ENCODE data around the gene PRR12.

DNA sequence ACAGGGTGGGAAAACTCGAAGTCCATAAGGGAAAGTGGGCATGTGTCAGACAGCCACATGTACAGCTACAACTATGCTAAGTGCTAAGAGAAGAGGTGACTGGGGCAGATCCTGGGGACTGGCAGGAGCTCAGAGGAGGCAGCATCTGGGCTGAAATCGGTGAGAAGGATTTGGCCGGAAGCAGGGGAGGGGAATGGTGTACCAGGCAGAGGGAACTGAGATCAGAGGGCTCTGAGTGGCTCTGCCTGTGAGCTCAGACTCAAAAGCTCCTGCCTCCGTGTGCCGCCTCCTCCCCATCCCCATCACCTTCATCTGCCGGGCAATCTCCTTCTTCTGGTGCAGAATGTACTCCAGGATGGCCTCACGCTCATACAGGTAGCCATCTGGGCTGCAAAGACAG lies 32.4 kb upstream of the PRR12 start:
- TF ChIP-seq, protein P1, sequence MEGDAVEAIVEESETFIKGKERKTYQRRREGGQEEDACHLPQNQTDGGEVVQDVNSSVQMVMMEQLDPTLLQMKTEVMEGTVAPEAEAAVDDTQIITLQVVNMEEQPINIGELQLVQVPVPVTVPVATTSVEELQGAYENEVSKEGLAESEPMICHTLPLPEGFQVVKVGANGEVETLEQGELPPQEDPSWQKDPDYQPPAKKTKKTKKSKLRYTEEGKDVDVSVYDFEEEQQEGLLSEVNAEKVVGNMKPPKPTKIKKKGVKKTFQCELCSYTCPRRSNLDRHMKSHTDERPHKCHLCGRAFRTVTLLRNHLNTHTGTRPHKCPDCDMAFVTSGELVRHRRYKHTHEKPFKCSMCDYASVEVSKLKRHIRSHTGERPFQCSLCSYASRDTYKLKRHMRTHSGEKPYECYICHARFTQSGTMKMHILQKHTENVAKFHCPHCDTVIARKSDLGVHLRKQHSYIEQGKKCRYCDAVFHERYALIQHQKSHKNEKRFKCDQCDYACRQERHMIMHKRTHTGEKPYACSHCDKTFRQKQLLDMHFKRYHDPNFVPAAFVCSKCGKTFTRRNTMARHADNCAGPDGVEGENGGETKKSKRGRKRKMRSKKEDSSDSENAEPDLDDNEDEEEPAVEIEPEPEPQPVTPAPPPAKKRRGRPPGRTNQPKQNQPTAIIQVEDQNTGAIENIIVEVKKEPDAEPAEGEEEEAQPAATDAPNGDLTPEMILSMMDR (IDR thresholded peaks at IDR 0.05; ENCODE audit: low read length), result no peak
- TF ChIP-seq EZH2 (optimal IDR thresholded peaks at IDR 0.05; ENCODE audit: low read depth, low read length) (no peak), EZH2phosphoT487 (IDR thresholded peaks at IDR 0.05; ENCODE audit: low read length) (no peak)
